Nephron (organoid): ENCODE results near the gene RASGRP4.

ENCODE experiments used
- H3K27ac Mint-ChIP-seq, 3 experiments: 2 replicates each; pipeline ENCODE4 v1.8.0; 2020; ENCODE audit warnings: mixed read lengths in 3 of 3, mild to moderate bottlenecking in 2 of 3, moderate library complexity in 1 of 3
- H3K27me3 Mint-ChIP-seq: 2 replicates; pipeline ENCODE4 v1.8.0; 2021; ENCODE audit warnings: low read depth, mild to moderate bottlenecking, moderate library complexity, mixed read lengths
- H3K36me3 Mint-ChIP-seq: 2 replicates; pipeline ENCODE4 v1.8.0; 2020; ENCODE audit warnings: low read depth, mixed read lengths
- H3K4me1 Mint-ChIP-seq: 2 replicates; pipeline ENCODE4 v1.8.0; 2020; ENCODE audit warnings: mixed read lengths
- H3K4me3 Mint-ChIP-seq, 3 experiments: 2 replicates each; pipeline ENCODE4 v1.8.0; 2020; ENCODE audit warnings: mild to moderate bottlenecking in 3 of 3, mixed read lengths in 3 of 3, moderate library complexity in 2 of 3
- H3K9me3 Mint-ChIP-seq: 2 replicates; pipeline ENCODE4 v1.8.0; 2020; ENCODE audit warnings: mixed read lengths
- TF ChIP-seq, protein P1 (sequence below), 3 experiments: fragments of 200-600 bp; sonication (generic); IDR thresholded peaks; one replicate each; pipeline ENCODE4 v1.5.0; 2021; ENCODE audit warnings: antibody characterized with exemption in 3 of 3; ENCODE audit not compliant: unreplicated experiment in 3 of 3

The RASGRP4 gene

DNA sequence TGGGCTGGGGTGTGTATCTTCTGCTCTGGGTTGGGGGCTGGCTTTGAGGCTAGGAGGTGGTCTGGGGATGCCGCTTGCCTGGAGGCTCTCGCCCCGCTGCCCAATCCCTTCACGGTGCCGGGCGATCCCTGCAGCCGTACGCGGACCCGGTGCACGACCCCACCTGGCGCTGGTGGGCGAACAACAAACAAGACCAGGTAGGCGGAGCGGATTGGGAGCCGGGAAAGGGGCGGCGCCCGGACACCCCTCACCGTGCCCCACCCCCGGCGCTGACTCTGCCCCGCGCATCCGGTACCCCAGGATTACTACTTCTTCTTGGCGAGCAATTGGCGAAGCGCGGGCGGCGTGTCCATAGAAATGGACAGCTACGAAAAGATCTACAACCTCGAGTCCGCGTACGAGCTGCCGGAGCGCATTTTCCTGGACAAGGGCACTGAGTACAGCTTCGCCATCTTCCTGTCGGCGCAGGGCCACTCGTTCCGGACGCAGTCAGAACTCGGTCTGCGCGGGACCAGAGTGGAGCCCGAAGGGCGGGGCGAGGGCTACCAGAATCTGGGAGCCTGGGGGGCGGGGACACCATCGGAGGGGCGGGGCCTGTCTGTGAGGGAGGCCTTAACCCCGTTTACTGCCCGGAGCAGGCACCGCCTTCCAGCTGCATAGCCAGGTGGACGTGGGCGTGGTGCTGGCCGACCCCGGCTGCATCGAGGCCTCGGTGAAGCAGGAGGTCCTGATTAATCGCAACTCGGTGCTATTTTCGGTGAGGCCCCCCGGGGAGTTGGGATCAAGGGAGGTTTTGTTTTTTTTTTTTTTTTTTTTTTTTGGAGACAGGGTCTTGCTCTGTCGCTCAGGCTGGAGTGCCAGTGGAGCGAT is 63.7 kb downstream of the RASGRP4 start:
- Mint-ChIP-seq H3K4me3 (peak overlapping the region; percentile 85 to 86 (median 85)), H3K36me3 (no peaks in the 10 kb centered on the region), H3K4me1 (no peaks in the 10 kb centered on the region), H3K27me3 (peaks cover 66% of the 10 kb centered on the region), H3K9me3 (no peaks in the 10 kb centered on the region), H3K27ac (no peak overlapping the region)
- TF ChIP-seq, protein P1, sequence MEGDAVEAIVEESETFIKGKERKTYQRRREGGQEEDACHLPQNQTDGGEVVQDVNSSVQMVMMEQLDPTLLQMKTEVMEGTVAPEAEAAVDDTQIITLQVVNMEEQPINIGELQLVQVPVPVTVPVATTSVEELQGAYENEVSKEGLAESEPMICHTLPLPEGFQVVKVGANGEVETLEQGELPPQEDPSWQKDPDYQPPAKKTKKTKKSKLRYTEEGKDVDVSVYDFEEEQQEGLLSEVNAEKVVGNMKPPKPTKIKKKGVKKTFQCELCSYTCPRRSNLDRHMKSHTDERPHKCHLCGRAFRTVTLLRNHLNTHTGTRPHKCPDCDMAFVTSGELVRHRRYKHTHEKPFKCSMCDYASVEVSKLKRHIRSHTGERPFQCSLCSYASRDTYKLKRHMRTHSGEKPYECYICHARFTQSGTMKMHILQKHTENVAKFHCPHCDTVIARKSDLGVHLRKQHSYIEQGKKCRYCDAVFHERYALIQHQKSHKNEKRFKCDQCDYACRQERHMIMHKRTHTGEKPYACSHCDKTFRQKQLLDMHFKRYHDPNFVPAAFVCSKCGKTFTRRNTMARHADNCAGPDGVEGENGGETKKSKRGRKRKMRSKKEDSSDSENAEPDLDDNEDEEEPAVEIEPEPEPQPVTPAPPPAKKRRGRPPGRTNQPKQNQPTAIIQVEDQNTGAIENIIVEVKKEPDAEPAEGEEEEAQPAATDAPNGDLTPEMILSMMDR (IDR thresholded peaks at IDR 0.05; ENCODE audit: unreplicated experiment in 3 of 3), result no peak

DNA sequence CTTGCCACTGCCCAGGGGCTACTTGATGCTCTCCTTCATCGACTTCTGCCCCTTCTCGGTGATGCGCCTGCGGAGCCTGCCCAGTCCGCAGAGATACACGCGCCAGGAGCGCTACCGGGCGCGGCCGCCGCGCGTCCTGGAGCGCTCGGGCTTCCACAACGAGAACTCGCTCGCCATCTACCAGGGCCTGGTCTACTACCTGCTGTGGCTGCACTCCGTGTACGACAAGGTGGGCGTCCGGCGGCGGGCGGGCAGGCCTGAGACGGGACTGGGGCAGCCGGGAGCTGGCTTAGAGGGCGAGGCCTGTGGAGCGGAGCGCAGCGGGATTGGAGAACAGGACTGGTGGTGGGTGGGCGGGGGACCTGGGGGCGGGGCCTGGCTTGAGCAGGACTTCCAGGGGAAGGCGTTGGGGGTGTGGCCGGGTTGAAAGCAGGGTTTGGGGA is 64.4 kb downstream of the RASGRP4 start:
- no peak overlapping the region for H3K27ac Mint-ChIP-seq
- no peaks in the 10 kb centered on the region for H3K4me1 Mint-ChIP-seq
- H3K9me3 Mint-ChIP-seq, result no peaks in the 10 kb centered on the region
- H3K4me3 Mint-ChIP-seq, result peak overlapping the region; percentile 85 to 86 (median 85)
- H3K27me3 Mint-ChIP-seq, result peaks cover 70% of the 10 kb centered on the region
- no peaks in the 10 kb centered on the region for H3K36me3 Mint-ChIP-seq
- TF ChIP-seq, protein P1 (IDR thresholded peaks at IDR 0.05; ENCODE audit: unreplicated experiment in 3 of 3), result peak in 2 of 3 experiments; percentile 15 to 42

DNA sequence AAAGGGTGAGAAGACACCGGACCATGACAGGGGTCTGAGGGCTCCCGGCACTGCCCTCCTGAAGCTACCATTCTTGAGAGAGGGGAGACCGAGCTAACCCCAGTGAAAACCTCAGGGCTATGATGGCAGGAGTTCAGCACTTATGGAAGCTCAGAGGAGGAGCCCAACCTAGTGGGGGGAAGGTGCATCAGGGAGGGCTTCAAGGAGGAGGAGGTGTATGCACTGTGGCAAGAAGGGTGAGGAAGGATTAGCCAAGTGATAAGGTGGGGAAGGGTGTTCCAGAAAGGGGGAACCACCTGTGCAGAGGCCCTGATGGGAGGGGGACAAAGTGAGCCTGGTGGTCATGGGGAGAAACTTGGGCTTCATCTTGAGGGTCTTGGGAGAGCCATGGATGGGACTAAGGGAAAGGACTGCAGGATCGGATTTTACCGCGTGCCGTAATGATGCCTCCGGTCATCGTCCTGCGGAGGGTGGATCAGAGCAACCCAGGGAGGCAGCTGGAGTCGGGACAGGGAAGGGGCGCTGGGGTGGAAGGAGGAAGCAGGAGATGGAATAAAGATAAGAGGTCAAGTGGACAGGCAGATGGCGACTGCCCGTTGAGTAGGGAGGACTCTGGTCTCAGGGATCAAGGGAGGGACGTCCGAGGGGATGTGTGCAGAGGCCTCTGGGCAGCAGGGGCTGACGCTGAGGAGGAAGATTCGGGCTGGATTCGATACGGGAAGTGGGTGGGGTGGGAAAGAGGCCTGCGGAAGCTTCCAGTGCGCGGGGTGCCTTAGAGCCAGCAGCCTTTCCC is 65.0 kb downstream of the RASGRP4 start:
- H3K27me3 Mint-ChIP-seq, result peaks cover 76% of the 10 kb centered on the region
- no peak overlapping the region for H3K27ac Mint-ChIP-seq
- H3K4me3 Mint-ChIP-seq, result peak overlapping the region; percentile 85 to 86 (median 85)
- H3K9me3 Mint-ChIP-seq, result no peaks in the 10 kb centered on the region
- TF ChIP-seq, protein P1 (IDR thresholded peaks at IDR 0.05; ENCODE audit: unreplicated experiment in 3 of 3), result no peak
- H3K36me3 Mint-ChIP-seq, result no peaks in the 10 kb centered on the region
- H3K4me1 Mint-ChIP-seq, result no peaks in the 10 kb centered on the region

DNA sequence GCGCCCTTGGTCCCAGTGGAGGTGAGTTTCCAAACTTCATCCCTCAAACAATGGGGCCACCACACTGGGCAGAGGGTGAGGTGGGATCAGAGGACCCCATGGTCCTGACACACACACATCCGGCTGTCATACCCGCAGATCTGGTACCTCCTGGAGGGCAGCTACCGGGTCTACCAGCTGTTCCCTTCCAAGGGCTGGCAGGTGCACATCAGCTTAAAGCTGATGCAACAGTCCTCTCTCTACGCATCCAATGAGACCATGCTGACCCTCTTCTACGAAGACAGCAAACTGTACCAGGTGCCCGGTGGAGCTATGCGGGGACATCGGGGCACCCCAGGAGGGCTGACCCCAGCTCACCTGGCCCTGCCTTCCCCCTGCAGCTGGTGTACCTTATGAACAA is 65.7 kb downstream of the RASGRP4 start:
- Mint-ChIP-seq H3K4me3 (peak overlapping the region; percentile 85 to 86 (median 85)), H3K9me3 (no peaks in the 10 kb centered on the region), H3K36me3 (no peaks in the 10 kb centered on the region)

DNA sequence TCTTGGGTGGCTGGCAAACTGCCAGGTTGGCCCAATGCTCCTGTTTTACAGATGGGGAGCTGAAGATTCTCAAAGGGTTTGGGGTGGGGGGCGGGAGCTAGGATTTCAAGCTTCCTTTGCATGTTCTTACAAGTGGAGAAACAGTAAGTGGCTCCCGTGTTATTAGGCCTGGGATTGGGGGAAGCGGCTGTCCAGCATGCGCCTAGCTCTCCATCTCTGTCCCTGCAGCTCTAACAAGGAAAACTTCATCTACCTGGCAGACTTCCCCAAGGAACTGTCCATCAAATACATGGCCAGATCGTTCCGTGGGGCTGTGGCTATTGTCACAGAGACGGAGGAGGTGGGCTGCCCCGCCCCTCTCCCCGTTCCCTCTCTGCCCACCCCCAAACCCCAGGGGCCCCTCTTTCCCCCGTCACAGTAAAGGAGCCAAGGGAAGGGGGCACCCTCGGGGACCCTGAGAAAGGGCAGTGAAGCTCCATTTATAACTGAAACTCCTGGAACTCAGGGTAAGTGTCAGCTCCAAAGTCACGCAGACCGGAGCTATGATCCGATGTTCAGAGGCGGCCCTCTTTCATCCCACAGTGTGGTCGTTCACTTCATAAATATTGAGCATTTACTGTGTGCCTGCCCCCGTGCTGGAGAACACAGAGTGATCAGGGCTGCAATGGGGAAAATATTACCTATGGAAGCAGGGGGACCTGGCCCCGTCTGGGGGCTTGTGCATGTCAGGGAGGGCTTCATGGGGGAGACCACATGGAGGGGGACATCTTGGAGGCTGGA is 66.6 kb downstream of the RASGRP4 start:
- H3K4me3 Mint-ChIP-seq, result peak overlapping the region; percentile 40 to 70 (median 69)
- H3K27ac Mint-ChIP-seq, result no peak overlapping the region
- peaks cover 76% of the 10 kb centered on the region for H3K27me3 Mint-ChIP-seq
- TF ChIP-seq, protein P1 (IDR thresholded peaks at IDR 0.05; ENCODE audit: unreplicated experiment in 3 of 3), result no peak
- H3K36me3 Mint-ChIP-seq, result no peaks in the 10 kb centered on the region
- H3K9me3 Mint-ChIP-seq, result no peaks in the 10 kb centered on the region
- peaks cover under 1% of the 10 kb centered on the region for H3K4me1 Mint-ChIP-seq

More for the DNA sequence above, 65.7 kb downstream of the RASGRP4 start:
- H3K4me1 Mint-ChIP-seq, result no peaks in the 10 kb centered on the region
- H3K27ac Mint-ChIP-seq, result no peak overlapping the region
- peaks cover 76% of the 10 kb centered on the region for H3K27me3 Mint-ChIP-seq
- TF ChIP-seq, protein P1 (IDR thresholded peaks at IDR 0.05; ENCODE audit: unreplicated experiment in 3 of 3), result no peak
